ENCODE measurements around the gene RAB3C. TPM values are rescaled to one million over a fixed set of nuclear protein-coding genes. Genes with fewer than 3 reads are reported as not detected.
A peak's percentile ranks its signal among the peaks of the same experiment; 100 is the strongest.

Gene RAB3C
- total RNA-seq, 1 experiment from 2014 or later: not detected

DNA sequence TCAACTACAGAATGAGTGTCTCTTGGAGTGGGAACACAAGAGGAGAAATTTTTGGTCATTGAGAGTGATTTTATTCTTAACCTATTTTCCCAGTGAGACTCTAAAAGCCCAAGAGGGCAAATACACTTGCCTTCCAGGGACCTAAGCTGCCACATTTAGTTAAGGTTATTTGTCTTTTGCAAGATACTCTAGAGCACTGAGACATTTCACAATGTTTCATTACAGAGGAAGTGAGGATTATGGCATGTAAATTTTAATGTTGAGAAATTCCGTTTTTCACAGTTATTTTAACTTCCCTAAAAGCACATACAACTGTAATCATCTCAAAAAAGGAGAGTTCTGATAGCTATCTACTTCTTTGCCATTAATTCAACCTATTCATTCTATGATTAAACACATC lies 38.7 kb upstream of the RAB3C start:
- H3K4me1 Mint-ChIP-seq (ENCODE audit: insufficient read depth, unreplicated experiment): no peaks in the 10 kb centered on the region
- POLR2A ChIA-PET: no interaction called here
- H3K27me3 Mint-ChIP-seq (ENCODE audit: insufficient read depth, unreplicated experiment): peaks cover 22% of the 10 kb centered on the region
- no peak overlapping the region for H3K27ac Mint-ChIP-seq (ENCODE audit: low read depth, unreplicated experiment)
- peaks cover 8% of the 10 kb centered on the region for H3K9me3 Mint-ChIP-seq (ENCODE audit: unreplicated experiment)
- DNase-seq (ENCODE audit: unreplicated experiment): peak; percentile 5
- H3K4me3 Mint-ChIP-seq (ENCODE audit: unreplicated experiment): no peak overlapping the region
- no TSS peak for BruUV-seq (replicated peaks)
- CTCF ChIA-PET: no interaction called here
- TF ChIP-seq, protein P1, sequence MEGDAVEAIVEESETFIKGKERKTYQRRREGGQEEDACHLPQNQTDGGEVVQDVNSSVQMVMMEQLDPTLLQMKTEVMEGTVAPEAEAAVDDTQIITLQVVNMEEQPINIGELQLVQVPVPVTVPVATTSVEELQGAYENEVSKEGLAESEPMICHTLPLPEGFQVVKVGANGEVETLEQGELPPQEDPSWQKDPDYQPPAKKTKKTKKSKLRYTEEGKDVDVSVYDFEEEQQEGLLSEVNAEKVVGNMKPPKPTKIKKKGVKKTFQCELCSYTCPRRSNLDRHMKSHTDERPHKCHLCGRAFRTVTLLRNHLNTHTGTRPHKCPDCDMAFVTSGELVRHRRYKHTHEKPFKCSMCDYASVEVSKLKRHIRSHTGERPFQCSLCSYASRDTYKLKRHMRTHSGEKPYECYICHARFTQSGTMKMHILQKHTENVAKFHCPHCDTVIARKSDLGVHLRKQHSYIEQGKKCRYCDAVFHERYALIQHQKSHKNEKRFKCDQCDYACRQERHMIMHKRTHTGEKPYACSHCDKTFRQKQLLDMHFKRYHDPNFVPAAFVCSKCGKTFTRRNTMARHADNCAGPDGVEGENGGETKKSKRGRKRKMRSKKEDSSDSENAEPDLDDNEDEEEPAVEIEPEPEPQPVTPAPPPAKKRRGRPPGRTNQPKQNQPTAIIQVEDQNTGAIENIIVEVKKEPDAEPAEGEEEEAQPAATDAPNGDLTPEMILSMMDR (IDR thresholded peaks at IDR 0.05; ENCODE audit: unreplicated experiment): no peak
- intact Hi-C loops (cut with micrococcal nuclease): no loop called here
- no peaks in the 10 kb centered on the region for H3K36me3 Mint-ChIP-seq (ENCODE audit: insufficient read depth, unreplicated experiment)

DNA sequence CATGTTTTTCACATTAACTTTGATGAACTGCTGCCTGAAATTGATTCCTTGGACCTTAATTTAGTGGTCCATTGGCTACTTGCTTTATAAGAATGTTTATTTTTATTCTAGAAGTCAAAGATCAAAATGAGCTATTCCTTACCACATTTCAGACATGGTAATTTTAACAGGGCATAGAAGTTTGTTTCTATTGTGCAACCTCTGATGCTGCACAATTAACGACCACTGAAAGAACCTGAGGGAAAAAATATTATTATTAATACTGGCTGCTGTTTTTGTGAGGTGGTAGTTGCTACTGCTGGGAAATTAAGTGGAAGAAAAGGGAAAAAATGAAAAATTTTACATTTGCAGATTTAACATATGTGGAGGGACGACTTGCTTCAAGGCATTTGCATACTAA lies 37.9 kb upstream of the RAB3C start:
- Mint-ChIP-seq H3K4me3 (ENCODE audit: unreplicated experiment) (no peak overlapping the region), H3K36me3 (ENCODE audit: insufficient read depth, unreplicated experiment) (no peaks in the 10 kb centered on the region), H3K27me3 (ENCODE audit: insufficient read depth, unreplicated experiment) (peaks cover 16% of the 10 kb centered on the region), H3K9me3 (ENCODE audit: unreplicated experiment) (peaks cover 3% of the 10 kb centered on the region), H3K4me1 (ENCODE audit: insufficient read depth, unreplicated experiment) (no peaks in the 10 kb centered on the region), H3K27ac (ENCODE audit: low read depth, unreplicated experiment) (no peak overlapping the region)
- DNase-seq (ENCODE audit: unreplicated experiment): no peak
- CTCF ChIA-PET: interaction anchor here (0.7 kb wide), 1 partner anchor 736 kb away, joined by 3 read pairs; no protein-coding TSS in a partner anchor
- intact Hi-C loops (cut with micrococcal nuclease): no loop called here
- BruUV-seq (replicated peaks): no TSS peak
- TF ChIP-seq, protein P1 (IDR thresholded peaks at IDR 0.05; ENCODE audit: unreplicated experiment): no peak
- POLR2A ChIA-PET: no interaction called here

DNA sequence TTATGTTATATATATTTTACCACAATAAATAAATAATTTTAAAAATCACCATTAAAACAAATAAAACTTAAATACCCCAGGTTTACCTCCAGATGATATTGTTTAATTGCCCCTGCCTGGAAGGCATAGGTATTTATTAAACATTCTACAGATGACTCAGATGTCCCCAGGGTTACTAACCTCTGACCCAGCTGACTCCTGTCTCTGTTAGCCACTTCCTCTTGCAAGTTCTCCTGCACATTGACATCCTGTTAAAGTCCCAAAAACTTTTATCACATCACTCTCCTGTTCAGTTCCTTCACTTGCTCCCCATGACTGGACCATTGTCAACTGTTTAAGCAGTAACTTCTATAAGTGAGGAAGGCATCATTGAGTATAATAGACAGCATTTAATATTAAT lies 37.0 kb upstream of the RAB3C start:
- TF ChIP-seq, protein P1 (IDR thresholded peaks at IDR 0.05; ENCODE audit: unreplicated experiment): no peak
- Mint-ChIP-seq H3K4me1 (ENCODE audit: insufficient read depth, unreplicated experiment) (no peaks in the 10 kb centered on the region), H3K27ac (ENCODE audit: low read depth, unreplicated experiment) (no peak overlapping the region), H3K27me3 (ENCODE audit: insufficient read depth, unreplicated experiment) (peaks cover 21% of the 10 kb centered on the region), H3K4me3 (ENCODE audit: unreplicated experiment) (no peak overlapping the region), H3K9me3 (ENCODE audit: unreplicated experiment) (no peaks in the 10 kb centered on the region), H3K36me3 (ENCODE audit: insufficient read depth, unreplicated experiment) (no peaks in the 10 kb centered on the region)
- CTCF ChIA-PET: no interaction called here
- peak; percentile 6 for DNase-seq (ENCODE audit: unreplicated experiment)
- POLR2A ChIA-PET: no interaction called here
- BruUV-seq (replicated peaks): no TSS peak
- intact Hi-C loops (cut with micrococcal nuclease): no loop called here

DNA sequence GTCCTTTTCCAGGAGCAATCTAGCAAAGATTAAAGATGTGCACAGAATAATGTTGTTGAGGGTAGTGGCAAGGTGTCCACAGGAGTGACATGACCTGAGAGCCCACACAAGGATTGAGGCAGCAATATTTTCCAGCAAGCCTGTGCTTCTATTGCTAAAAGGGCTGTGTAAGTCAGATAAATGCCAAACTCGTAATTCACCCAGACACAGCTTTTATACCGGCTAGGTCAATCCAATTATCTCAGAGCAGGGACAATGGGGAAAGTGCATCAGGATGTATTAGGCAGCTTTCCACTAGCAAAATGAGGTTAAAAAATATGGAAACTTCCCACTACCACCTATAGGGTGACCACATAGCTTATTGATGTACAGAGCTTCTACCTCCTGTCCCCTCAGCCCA lies 34.8 kb upstream of the RAB3C start:
- BruUV-seq (replicated peaks): no TSS peak
- Mint-ChIP-seq H3K9me3 (ENCODE audit: unreplicated experiment) (no peaks in the 10 kb centered on the region), H3K27me3 (ENCODE audit: insufficient read depth, unreplicated experiment) (peaks cover 24% of the 10 kb centered on the region), H3K4me3 (ENCODE audit: unreplicated experiment) (no peak overlapping the region), H3K36me3 (ENCODE audit: insufficient read depth, unreplicated experiment) (no peaks in the 10 kb centered on the region), H3K4me1 (ENCODE audit: insufficient read depth, unreplicated experiment) (no peaks in the 10 kb centered on the region), H3K27ac (ENCODE audit: low read depth, unreplicated experiment) (no peak overlapping the region)
- intact Hi-C loops (cut with micrococcal nuclease): no loop called here
- TF ChIP-seq, protein P1 (IDR thresholded peaks at IDR 0.05; ENCODE audit: unreplicated experiment): no peak
- ChIA-PET POLR2A (no interaction called here), CTCF (interaction anchor here (0.5 to 0.7 kb wide), 2 partner anchors 909 to 1114 kb away, joined by 4 read pairs; no protein-coding TSS in a partner anchor)
- no peak for DNase-seq (ENCODE audit: unreplicated experiment)
